Mucosa of stomach (tissue), 1 donor: Measurements from ENCODE around the gene MYO1H.
"Not testable (repeated sequence)": the region's sequence is repeated elsewhere in the genome, so short reads cannot be mapped to it uniquely, and the experiment has no call there.

Experiments
- H3K27me3 ChIP-seq: one replicate; pipeline ENCODE4 v1.7.0; 2013; ENCODE audit warnings: mild to moderate bottlenecking, low read length; ENCODE audit not compliant: control insufficient read depth, insufficient read depth
- H3K36me3 ChIP-seq: one replicate; pipeline ENCODE4 v1.7.0; 2013; ENCODE audit warnings: low read length; ENCODE audit not compliant: control insufficient read depth, insufficient read depth
- H3K4me1 ChIP-seq: one replicate; pipeline ENCODE4 v1.7.0; 2013; ENCODE audit warnings: mild to moderate bottlenecking, low read length; ENCODE audit not compliant: control insufficient read depth, insufficient read depth
- H3K4me3 ChIP-seq: one replicate; pipeline ENCODE4 v1.7.0; 2013; ENCODE audit warnings: low read length
- H3K9ac ChIP-seq: one replicate; pipeline ENCODE4 v1.7.0; 2013; ENCODE audit warnings: mild to moderate bottlenecking, low read length, moderate library complexity
- H3K9me3 ChIP-seq: one replicate; pipeline ENCODE4 v1.7.0; 2013; ENCODE audit warnings: mild to moderate bottlenecking, low read length, moderate library complexity; ENCODE audit not compliant: control insufficient read depth
- donor health status: Pancreatic carcinoma.

The MYO1H gene

DNA sequence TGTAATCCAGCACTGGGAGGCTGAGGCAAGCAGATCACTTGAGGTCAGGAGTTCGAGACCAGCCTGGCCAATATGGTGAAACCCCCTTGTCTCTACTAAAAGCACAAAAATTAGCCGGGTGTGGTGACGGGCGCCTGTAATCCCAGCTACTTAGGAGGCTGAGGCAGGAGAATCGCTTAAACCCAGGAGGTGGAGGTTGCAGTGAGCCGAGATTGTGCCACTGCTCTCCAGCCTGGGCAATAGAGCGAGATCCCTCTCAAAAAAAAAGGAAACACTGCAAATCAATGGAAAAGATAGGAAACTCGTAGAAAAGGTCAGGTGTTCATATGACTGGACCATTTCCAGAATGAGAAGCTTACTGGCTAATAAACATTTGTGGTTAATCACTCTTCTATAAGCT is 26.4 kb upstream of the MYO1H start:
- H3K9me3 ChIP-seq, H3K9ac ChIP-seq, H3K4me1 ChIP-seq, H3K36me3 ChIP-seq, H3K27me3 ChIP-seq, H3K4me3 ChIP-seq: not testable (repeated sequence)

GRCh38 chr12:109329003-109329402 is 18.7 kb upstream of the MYO1H start:
- no peaks in the 10 kb centered on the region for H3K4me1 ChIP-seq
- H3K36me3 ChIP-seq = no peaks in the 10 kb centered on the region
- no peaks in the 10 kb centered on the region for H3K27me3 ChIP-seq
- H3K9me3 ChIP-seq = no peaks in the 10 kb centered on the region
- H3K4me3 ChIP-seq = no peak overlapping the region
- no peak overlapping the region for H3K9ac ChIP-seq

GRCh38 chr12:109329686-109330085 is 18.0 kb upstream of the MYO1H start:
- H3K27me3 ChIP-seq = no peaks in the 10 kb centered on the region
- no peaks in the 10 kb centered on the region for H3K9me3 ChIP-seq

DNA sequence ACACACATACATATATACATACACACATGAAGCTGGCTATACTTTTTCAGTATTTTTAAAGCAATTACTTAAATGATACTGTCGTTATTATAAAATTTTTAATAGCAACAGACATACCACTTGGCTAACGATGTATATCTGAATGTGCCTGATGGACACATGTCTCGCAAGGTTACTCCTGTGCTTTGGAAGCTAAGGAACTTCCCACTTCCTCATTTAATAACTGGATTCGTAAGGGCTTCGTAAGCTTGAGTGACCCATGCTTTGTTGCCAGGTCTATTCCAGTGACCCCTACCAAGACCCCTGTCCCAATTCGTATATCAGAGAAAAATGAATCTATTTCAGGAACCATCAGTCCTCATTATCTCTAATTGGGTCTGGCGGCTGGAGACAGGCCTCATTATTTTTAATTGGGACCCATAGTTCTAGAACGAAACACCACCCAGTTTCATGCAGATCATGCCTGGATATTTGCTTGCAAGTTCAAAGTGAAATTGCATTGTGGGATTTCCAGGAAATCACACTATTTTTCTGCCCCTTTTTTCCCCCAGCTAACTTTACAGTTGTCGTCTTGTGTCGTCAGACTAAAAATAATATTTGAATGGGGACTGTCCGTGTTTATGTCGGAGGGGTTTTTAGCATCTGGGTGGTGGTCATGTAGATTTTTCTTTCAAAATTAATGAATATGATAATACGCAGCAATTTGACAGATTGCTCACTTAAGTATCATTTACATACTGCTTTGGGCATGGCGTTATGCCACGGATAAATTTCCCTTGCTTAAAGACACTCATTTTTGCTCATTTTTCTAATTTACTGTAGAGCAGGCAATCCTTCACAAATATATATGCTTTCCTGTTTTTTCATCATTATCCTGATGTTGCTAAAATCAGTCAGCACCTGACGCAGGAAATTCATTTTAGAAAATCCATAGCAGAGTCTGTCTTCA is 17.1 kb upstream of the MYO1H start:
- no peaks in the 10 kb centered on the region for H3K36me3 ChIP-seq
- no peaks in the 10 kb centered on the region for H3K4me1 ChIP-seq

More at GRCh38 chr12:109329686-109330085, 18.0 kb upstream of the MYO1H start:
- Histone ChIP-seq H3K4me1 (no peaks in the 10 kb centered on the region), H3K36me3 (no peaks in the 10 kb centered on the region), H3K9ac (no peak overlapping the region), H3K4me3 (no peak overlapping the region)

GRCh38 chr12:109331301-109331952 is 16.3 kb upstream of the MYO1H start:
- Histone ChIP-seq H3K4me1 (no peaks in the 10 kb centered on the region), H3K27me3 (no peaks in the 10 kb centered on the region), H3K4me3 (no peak overlapping the region), H3K9me3 (no peaks in the 10 kb centered on the region), H3K36me3 (no peaks in the 10 kb centered on the region), H3K9ac (no peak overlapping the region)

More for the DNA sequence above, 17.1 kb upstream of the MYO1H start:
- Histone ChIP-seq H3K27me3 (no peaks in the 10 kb centered on the region), H3K9me3 (no peaks in the 10 kb centered on the region), H3K4me3 (no peak overlapping the region), H3K9ac (no peak overlapping the region)

- H3K9ac ChIP-seq = no peak overlapping the region
- no peaks in the 10 kb centered on the region for H3K27me3 ChIP-seq
- no peaks in the 10 kb centered on the region for H3K4me1 ChIP-seq
- H3K4me3 ChIP-seq = no peak overlapping the region
- H3K9me3 ChIP-seq = no peaks in the 10 kb centered on the region
- no peaks in the 10 kb centered on the region for H3K36me3 ChIP-seq
Observed at GRCh38 chr12:109334887-109335286, 12.8 kb upstream of the MYO1H start.

DNA sequence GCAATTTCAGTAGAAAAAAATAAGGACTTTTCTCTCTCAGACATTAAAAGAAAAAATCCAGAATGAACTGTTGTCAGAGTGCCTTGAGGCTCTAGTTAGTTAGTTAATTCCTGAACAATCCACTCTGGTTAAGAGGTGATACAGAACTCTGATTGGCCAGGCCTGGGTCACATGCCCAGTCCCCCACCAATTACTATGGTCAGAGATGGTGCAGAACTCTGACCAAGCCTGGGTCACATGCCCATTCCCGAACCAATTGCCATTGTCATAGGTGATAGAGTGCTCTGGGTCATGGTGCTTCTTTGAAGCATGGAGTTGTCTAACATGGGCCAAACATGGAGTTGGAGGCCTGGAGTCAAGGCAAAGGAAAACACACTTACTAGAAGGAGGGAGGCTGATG is 11.1 kb upstream of the MYO1H start:
- no peak overlapping the region for H3K9ac ChIP-seq
- no peaks in the 10 kb centered on the region for H3K27me3 ChIP-seq
- H3K4me3 ChIP-seq = no peak overlapping the region
- no peaks in the 10 kb centered on the region for H3K36me3 ChIP-seq
- no peaks in the 10 kb centered on the region for H3K4me1 ChIP-seq
- no peaks in the 10 kb centered on the region for H3K9me3 ChIP-seq

GRCh38 chr12:109343677-109344076 is 4.0 kb upstream of the MYO1H start:
- Histone ChIP-seq H3K9ac (no peak overlapping the region), H3K36me3 (no peaks in the 10 kb centered on the region), H3K27me3 (no peaks in the 10 kb centered on the region), H3K9me3 (no peaks in the 10 kb centered on the region), H3K4me3 (no peak overlapping the region), H3K4me1 (no peaks in the 10 kb centered on the region)

DNA sequence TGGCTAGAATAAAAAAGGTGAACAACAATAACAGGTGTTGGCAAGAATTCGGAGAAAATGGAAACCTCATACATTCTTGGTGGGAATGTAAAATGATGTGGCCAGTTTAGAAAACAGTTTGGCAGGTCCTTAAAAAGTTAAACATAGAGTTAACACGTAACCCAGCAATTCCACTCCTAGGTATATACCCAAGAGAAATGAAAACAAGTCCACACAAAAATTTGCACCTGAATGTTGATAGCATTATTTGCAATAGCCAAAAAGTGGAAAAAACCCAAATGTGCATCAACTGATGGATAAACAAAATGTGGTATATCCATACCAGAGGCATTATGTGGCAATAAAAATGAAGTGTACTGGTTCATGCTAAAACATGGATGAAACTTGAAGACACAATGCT is 2.3 kb upstream of the MYO1H start:
- Histone ChIP-seq H3K9me3 (no peaks in the 10 kb centered on the region), H3K36me3 (no peaks in the 10 kb centered on the region), H3K4me3 (no peak overlapping the region), H3K27me3 (no peaks in the 10 kb centered on the region), H3K9ac (no peak overlapping the region), H3K4me1 (no peaks in the 10 kb centered on the region)

DNA sequence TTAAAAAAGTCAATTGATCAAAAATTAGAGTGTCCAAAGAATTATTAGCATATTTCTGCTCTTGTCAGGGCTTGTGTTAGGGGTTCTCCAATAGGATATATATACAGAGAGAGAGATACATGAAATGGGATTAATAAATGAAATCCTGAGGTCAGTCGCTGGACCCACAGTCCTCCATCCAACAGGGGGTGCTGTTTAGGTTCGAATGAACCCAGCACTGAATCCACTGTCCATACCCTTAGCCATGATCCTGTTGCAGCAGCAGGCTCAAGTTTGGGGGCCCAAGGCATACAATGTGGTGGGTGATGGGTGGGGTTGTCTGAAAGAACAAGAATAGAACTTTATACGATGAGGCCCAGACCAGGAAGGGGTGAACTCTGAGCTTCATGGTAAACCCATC is 780 bp upstream of the MYO1H start:
- no peak overlapping the region for H3K4me3 ChIP-seq
- no peak overlapping the region for H3K9ac ChIP-seq
- H3K36me3 ChIP-seq = no peaks in the 10 kb centered on the region
- no peaks in the 10 kb centered on the region for H3K4me1 ChIP-seq
- no peaks in the 10 kb centered on the region for H3K9me3 ChIP-seq
- H3K27me3 ChIP-seq = no peaks in the 10 kb centered on the region

GRCh38 chr12:109352184-109352583 is 4.5 kb downstream of the MYO1H start:
- no peaks in the 10 kb centered on the region for H3K36me3 ChIP-seq
- no peaks in the 10 kb centered on the region for H3K4me1 ChIP-seq
- H3K9me3 ChIP-seq = no peaks in the 10 kb centered on the region
- no peak overlapping the region for H3K9ac ChIP-seq
- H3K4me3 ChIP-seq = no peak overlapping the region
- no peaks in the 10 kb centered on the region for H3K27me3 ChIP-seq

GRCh38 chr12:109356577-109356976 is 8.9 kb downstream of the MYO1H start:
- Histone ChIP-seq H3K4me1 (no peaks in the 10 kb centered on the region), H3K36me3 (no peaks in the 10 kb centered on the region), H3K9ac (no peak overlapping the region), H3K9me3 (no peaks in the 10 kb centered on the region), H3K27me3 (no peaks in the 10 kb centered on the region), H3K4me3 (no peak overlapping the region)
